WTC11 (cell line): ENCODE results near the gene RRAS. TPM values are rescaled to one million over a fixed set of nuclear protein-coding genes. Genes with fewer than 3 reads are reported as not detected.
A peak's percentile ranks its signal among the peaks of the same experiment; 100 is the strongest.

Source experiments
- CREB1 ChIP-seq: sonication (generic); formaldehyde crosslinking; IDR thresholded peaks from 2 replicates; pipeline ENCODE4 v1.8.0; 2023; ENCODE audit warnings: mild to moderate bottlenecking, missing genetic modification reagents
- ESRRA ChIP-seq: sonication (generic); formaldehyde crosslinking; IDR thresholded peaks from 2 replicates; pipeline ENCODE4 v1.8.1; 2022; ENCODE audit warnings: mild to moderate bottlenecking, missing genetic modification reagents, borderline replicate concordance
- ETV6 ChIP-seq: sonication (generic); formaldehyde crosslinking; IDR thresholded peaks from 2 replicates; pipeline ENCODE4 v1.8.1; 2022; ENCODE audit warnings: mild to moderate bottlenecking, missing genetic modification reagents
- FOXP1 ChIP-seq: sonication (generic); formaldehyde crosslinking; IDR thresholded peaks from 2 replicates; pipeline ENCODE4 v1.8.0; 2022; ENCODE audit warnings: missing genetic modification reagents, mild to moderate bottlenecking, moderate library complexity, borderline replicate concordance
- FOXP4 ChIP-seq: sonication (generic); formaldehyde crosslinking; IDR thresholded peaks from 2 replicates; pipeline ENCODE4 v1.8.0; 2022; ENCODE audit warnings: mild to moderate bottlenecking, missing genetic modification reagents
- GABPB1 ChIP-seq: sonication (generic); formaldehyde crosslinking; IDR thresholded peaks from 2 replicates; pipeline ENCODE4 v1.8.1; 2023; ENCODE audit warnings: mild to moderate bottlenecking, missing genetic modification reagents
- GTF2I ChIP-seq: fragments of 250-450 bp; sonication (Bioruptor Pico); conservative IDR thresholded peaks from 2 replicates; pipeline ENCODE4 v1.4.0; 2021; ENCODE audit warnings: mild to moderate bottlenecking
- HMGXB4 ChIP-seq: sonication (generic); formaldehyde crosslinking; IDR thresholded peaks from 2 replicates; pipeline ENCODE4 v1.8.1; 2023; ENCODE audit warnings: mild to moderate bottlenecking, moderate library complexity, missing genetic modification reagents
- IRF1 ChIP-seq: sonication (generic); formaldehyde crosslinking; IDR thresholded peaks from 2 replicates; pipeline ENCODE4 v1.8.0; 2023; ENCODE audit warnings: missing genetic modification reagents
- JAZF1 ChIP-seq: fragments of 250-450 bp; sonication (Bioruptor Pico); IDR thresholded peaks from 2 replicates; pipeline ENCODE4 v1.9.0; 2021; ENCODE audit warnings: moderate library complexity, mild to moderate bottlenecking, inconsistent platforms
- MLX ChIP-seq: sonication (generic); formaldehyde crosslinking; IDR thresholded peaks from 2 replicates; pipeline ENCODE4 v1.8.1; 2023; ENCODE audit warnings: mild to moderate bottlenecking, missing genetic modification reagents, moderate library complexity
- MYBL2 ChIP-seq: sonication (generic); formaldehyde crosslinking; IDR thresholded peaks from 2 replicates; pipeline ENCODE4 v1.8.1; 2023; ENCODE audit warnings: mild to moderate bottlenecking, moderate library complexity, missing genetic modification reagents
- NFE2L1 ChIP-seq: sonication (generic); formaldehyde crosslinking; IDR thresholded peaks from 2 replicates; pipeline ENCODE4 v1.8.1; 2023; ENCODE audit warnings: missing genetic modification reagents
- SMAD4 ChIP-seq: sonication (generic); formaldehyde crosslinking; IDR thresholded peaks from 2 replicates; pipeline ENCODE4 v1.8.0; 2022; ENCODE audit warnings: mild to moderate bottlenecking, missing genetic modification reagents
- SOX15 ChIP-seq: fragments of 250-450 bp; sonication (Bioruptor Pico); IDR thresholded peaks from 2 replicates; pipeline ENCODE4 v1.9.0; 2021; ENCODE audit warnings: mild to moderate bottlenecking
- SP1 ChIP-seq: sonication (generic); formaldehyde crosslinking; conservative IDR thresholded peaks from 2 replicates; pipeline ENCODE4 v1.8.1; 2022; ENCODE audit warnings: missing genetic modification reagents
- TEAD1 ChIP-seq: sonication (generic); formaldehyde crosslinking; IDR thresholded peaks from 2 replicates; pipeline ENCODE4 v1.8.0; 2022; ENCODE audit warnings: mild to moderate bottlenecking, missing genetic modification reagents
- TEAD4 ChIP-seq: sonication (generic); formaldehyde crosslinking; IDR thresholded peaks from 2 replicates; pipeline ENCODE4 v1.8.0; 2022; ENCODE audit warnings: mild to moderate bottlenecking, missing genetic modification reagents
- ZBTB43 ChIP-seq: sonication (generic); formaldehyde crosslinking; IDR thresholded peaks from 2 replicates; pipeline ENCODE4 v1.8.1; 2023; ENCODE audit warnings: mild to moderate bottlenecking, missing genetic modification reagents
- ZNF219 ChIP-seq: sonication (generic); formaldehyde crosslinking; IDR thresholded peaks from 2 replicates; pipeline ENCODE4 v1.8.0; 2023; ENCODE audit warnings: missing genetic modification reagents, mild to moderate bottlenecking, borderline replicate concordance
- ZNF232 ChIP-seq: sonication (generic); formaldehyde crosslinking; IDR thresholded peaks from 2 replicates; pipeline ENCODE4 v1.8.0; 2022; ENCODE audit warnings: mild to moderate bottlenecking, missing genetic modification reagents
- total RNA-seq: library from RNA; stranded (reverse); gene quantifications from 3 replicates; pipeline ENCODE4 v1.2.3, GENCODE V29; 2021
- TF ChIP-seq, protein P1 (sequence below): fragments of 250-450 bp; sonication (Bioruptor Pico); IDR thresholded peaks from 2 replicates; pipeline ENCODE4 v1.9.0; 2021; ENCODE audit warnings: mild to moderate bottlenecking, borderline replicate concordance
- TF ChIP-seq, protein P2 (sequence below): fragments of 250-450 bp; sonication (Bioruptor Pico); IDR thresholded peaks from 2 replicates; pipeline ENCODE4 v1.8.0; 2021; ENCODE audit warnings: mild to moderate bottlenecking
- TF ChIP-seq, protein P3 (sequence below): sonication (generic); formaldehyde crosslinking; IDR thresholded peaks from 2 replicates; pipeline ENCODE4 v1.8.1; 2022; ENCODE audit warnings: low read depth, mild to moderate bottlenecking, moderate library complexity, missing genetic modification reagents, borderline replicate concordance
- TF ChIP-seq, protein P4 (sequence below): sonication (generic); formaldehyde crosslinking; IDR thresholded peaks from 2 replicates; pipeline ENCODE4 v1.8.1; 2023; ENCODE audit warnings: mild to moderate bottlenecking, missing genetic modification reagents, moderate library complexity

The RRAS gene
- total RNA-seq, 1 experiment from 2014 or later = 11.4 TPM

DNA sequence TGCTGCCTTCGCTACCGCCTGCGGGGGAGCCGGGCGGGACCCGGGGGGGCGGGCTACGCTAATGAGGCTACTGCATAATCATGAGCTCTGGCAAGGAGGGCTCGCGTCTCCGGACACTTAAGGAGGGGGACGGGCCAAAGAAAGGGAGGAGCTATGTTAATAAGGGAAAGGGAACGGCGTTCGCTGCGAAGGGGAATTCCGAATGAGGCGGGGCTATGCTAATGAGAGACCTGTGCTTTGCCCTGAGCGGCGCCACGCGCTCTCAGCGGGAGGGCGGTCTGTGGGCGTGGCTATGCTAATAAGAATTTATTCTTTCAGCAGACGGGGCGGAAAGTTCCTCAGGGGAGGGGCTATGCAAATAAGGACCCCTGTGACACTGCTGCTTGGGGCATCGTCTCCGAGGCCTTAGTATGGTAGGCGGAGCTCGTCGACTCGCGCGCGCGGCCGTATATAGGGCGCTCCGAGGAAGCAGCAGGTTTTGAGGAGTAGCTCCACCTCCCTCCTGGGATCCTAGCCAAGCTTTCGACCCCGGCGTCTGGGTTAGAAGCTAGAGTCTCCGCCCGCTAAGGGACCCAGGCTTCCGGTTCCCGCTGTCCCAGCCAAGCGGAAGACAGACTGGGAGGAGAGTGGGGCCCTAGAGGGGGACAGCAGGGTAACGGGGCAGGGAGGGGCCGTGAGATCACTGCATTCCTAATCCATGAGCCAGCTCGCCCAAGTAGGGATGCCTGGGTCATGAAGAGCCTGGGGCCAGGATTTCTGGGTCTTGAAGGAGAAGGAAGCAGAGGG lies at the start of gene RRAS (continued):
- TF ChIP-seq ZNF232 (CRISPR knock-in tag) = no peak
- TF ChIP-seq, protein P1, sequence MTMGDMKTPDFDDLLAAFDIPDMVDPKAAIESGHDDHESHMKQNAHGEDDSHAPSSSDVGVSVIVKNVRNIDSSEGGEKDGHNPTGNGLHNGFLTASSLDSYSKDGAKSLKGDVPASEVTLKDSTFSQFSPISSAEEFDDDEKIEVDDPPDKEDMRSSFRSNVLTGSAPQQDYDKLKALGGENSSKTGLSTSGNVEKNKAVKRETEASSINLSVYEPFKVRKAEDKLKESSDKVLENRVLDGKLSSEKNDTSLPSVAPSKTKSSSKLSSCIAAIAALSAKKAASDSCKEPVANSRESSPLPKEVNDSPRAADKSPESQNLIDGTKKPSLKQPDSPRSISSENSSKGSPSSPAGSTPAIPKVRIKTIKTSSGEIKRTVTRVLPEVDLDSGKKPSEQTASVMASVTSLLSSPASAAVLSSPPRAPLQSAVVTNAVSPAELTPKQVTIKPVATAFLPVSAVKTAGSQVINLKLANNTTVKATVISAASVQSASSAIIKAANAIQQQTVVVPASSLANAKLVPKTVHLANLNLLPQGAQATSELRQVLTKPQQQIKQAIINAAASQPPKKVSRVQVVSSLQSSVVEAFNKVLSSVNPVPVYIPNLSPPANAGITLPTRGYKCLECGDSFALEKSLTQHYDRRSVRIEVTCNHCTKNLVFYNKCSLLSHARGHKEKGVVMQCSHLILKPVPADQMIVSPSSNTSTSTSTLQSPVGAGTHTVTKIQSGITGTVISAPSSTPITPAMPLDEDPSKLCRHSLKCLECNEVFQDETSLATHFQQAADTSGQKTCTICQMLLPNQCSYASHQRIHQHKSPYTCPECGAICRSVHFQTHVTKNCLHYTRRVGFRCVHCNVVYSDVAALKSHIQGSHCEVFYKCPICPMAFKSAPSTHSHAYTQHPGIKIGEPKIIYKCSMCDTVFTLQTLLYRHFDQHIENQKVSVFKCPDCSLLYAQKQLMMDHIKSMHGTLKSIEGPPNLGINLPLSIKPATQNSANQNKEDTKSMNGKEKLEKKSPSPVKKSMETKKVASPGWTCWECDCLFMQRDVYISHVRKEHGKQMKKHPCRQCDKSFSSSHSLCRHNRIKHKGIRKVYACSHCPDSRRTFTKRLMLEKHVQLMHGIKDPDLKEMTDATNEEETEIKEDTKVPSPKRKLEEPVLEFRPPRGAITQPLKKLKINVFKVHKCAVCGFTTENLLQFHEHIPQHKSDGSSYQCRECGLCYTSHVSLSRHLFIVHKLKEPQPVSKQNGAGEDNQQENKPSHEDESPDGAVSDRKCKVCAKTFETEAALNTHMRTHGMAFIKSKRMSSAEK (CRISPR knock-in tag) = no peak
- TF ChIP-seq FOXP4 (CRISPR knock-in tag) = no peak
- no peak for TF ChIP-seq GTF2I (CRISPR knock-in tag)
- peak; percentile 59 for TF ChIP-seq SP1 (CRISPR knock-in tag)
- TF ChIP-seq, protein P2, sequence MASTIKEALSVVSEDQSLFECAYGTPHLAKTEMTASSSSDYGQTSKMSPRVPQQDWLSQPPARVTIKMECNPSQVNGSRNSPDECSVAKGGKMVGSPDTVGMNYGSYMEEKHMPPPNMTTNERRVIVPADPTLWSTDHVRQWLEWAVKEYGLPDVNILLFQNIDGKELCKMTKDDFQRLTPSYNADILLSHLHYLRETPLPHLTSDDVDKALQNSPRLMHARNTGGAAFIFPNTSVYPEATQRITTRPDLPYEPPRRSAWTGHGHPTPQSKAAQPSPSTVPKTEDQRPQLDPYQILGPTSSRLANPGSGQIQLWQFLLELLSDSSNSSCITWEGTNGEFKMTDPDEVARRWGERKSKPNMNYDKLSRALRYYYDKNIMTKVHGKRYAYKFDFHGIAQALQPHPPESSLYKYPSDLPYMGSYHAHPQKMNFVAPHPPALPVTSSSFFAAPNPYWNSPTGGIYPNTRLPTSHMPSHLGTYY (CRISPR knock-in tag) = no peak
- TF ChIP-seq CREB1 (CRISPR knock-in tag) = no peak
- no peak for TF ChIP-seq MYBL2 (CRISPR knock-in tag)
- no peak for TF ChIP-seq TEAD4 (CRISPR knock-in tag)
- 0 out of 2 replicates have a peak, but pooled peaks have one; percentile 30 for TF ChIP-seq SMAD4
- peak; percentile 66; the same call in 1 of the 2 replicates for TF ChIP-seq TEAD1 (CRISPR knock-in tag)
- no peak for TF ChIP-seq NFE2L1
- TF ChIP-seq, protein P3, sequence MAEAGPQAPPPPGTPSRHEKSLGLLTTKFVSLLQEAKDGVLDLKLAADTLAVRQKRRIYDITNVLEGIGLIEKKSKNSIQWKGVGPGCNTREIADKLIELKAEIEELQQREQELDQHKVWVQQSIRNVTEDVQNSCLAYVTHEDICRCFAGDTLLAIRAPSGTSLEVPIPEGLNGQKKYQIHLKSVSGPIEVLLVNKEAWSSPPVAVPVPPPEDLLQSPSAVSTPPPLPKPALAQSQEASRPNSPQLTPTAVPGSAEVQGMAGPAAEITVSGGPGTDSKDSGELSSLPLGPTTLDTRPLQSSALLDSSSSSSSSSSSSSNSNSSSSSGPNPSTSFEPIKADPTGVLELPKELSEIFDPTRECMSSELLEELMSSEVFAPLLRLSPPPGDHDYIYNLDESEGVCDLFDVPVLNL = no peak
- TF ChIP-seq FOXP1 (CRISPR knock-in tag) = no peak
- no peak for TF ChIP-seq ESRRA
- TF ChIP-seq JAZF1 = no peak
- TF ChIP-seq IRF1 (CRISPR knock-in tag) = no peak
- peak; percentile 53; the same call in 1 of the 2 replicates for TF ChIP-seq GABPB1 (CRISPR knock-in tag)
- TF ChIP-seq ZNF219 = no peak
- no peak for TF ChIP-seq ZBTB43 (CRISPR knock-in tag)
- TF ChIP-seq SOX15 = no peak
- no peak for TF ChIP-seq HMGXB4 (CRISPR knock-in tag)
- no peak for TF ChIP-seq MLX
- no peak for TF ChIP-seq ETV6 (CRISPR knock-in tag)
- TF ChIP-seq, protein P4, sequence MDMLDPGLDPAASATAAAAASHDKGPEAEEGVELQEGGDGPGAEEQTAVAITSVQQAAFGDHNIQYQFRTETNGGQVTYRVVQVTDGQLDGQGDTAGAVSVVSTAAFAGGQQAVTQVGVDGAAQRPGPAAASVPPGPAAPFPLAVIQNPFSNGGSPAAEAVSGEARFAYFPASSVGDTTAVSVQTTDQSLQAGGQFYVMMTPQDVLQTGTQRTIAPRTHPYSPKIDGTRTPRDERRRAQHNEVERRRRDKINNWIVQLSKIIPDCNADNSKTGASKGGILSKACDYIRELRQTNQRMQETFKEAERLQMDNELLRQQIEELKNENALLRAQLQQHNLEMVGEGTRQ (CRISPR knock-in tag) = no peak
